SK-N-SH treated with all-trans-retinoic acid at 6 μM for 48 hours (cell line): ENCODE data around the gene SETMAR.

ENCODE experiments used
- CSDC2 ChIP-seq: fragments of 250-450 bp; sonication (Bioruptor Pico); IDR thresholded peaks from 2 replicates; pipeline ENCODE4 v1.5.0; 2020; ENCODE audit warnings: mild to moderate bottlenecking, moderate library complexity
- ESRRG ChIP-seq: fragments of 250-450 bp; sonication (Bioruptor Pico); IDR thresholded peaks from 2 replicates; pipeline ENCODE4 v1.6.1; 2021; ENCODE audit warnings: mild to moderate bottlenecking
- SNAI2 ChIP-seq: fragments of 250-450 bp; sonication (Bioruptor Pico); IDR thresholded peaks from 2 replicates; pipeline ENCODE4 v1.5.0; 2020; ENCODE audit warnings: mild to moderate bottlenecking, moderate library complexity
- TOX ChIP-seq: fragments of 250-450 bp; sonication (Bioruptor Pico); IDR thresholded peaks from 2 replicates; pipeline ENCODE4 v1.8.0; 2021; ENCODE audit warnings: mild to moderate bottlenecking, moderate library complexity, borderline replicate concordance
- ZFP3 ChIP-seq: fragments of 250-450 bp; sonication (Bioruptor Pico); IDR thresholded peaks from 2 replicates; pipeline ENCODE4 v1.5.0; 2020; ENCODE audit warnings: mild to moderate bottlenecking, moderate library complexity
- ZNF565 ChIP-seq: fragments of 450-650 bp; formaldehyde crosslinking; conservative IDR thresholded peaks from 2 replicates; pipeline ENCODE4 v1.5.0; 2020; ENCODE audit warnings: low read depth, mild to moderate bottlenecking, moderate library complexity
- ZNF8 ChIP-seq: fragments of 450-650 bp; formaldehyde crosslinking; IDR thresholded peaks from 2 replicates; pipeline ENCODE4 v1.5.0; 2020; ENCODE audit warnings: mild to moderate bottlenecking, moderate library complexity
- TF ChIP-seq, protein P1 (sequence below): fragments of 250-450 bp; sonication (Bioruptor Pico); IDR thresholded peaks from 2 replicates; pipeline ENCODE4 v1.8.0; 2021; ENCODE audit warnings: low read depth, mild to moderate bottlenecking, moderate library complexity, borderline replicate concordance

DNA sequence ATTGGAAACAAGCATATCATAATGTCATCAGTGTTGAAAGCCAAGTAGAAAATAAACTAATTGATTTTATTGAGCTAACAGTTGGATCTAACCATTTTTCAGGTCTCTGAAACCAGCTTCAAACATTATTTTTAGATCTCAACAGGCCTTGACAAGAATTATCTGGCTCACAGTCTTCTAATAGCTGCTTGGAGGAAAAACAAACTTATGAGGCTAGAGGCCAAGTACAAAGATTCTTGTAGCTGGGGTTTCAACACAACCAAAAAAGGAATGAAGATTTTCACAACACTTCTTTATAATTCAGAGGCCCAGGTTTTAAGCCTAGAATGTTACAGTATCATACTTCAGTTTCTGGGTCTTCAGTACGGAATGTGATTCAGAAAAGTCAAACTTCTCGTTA is 3.7 kb downstream of the SETMAR start:
- no peak for TF ChIP-seq CSDC2
- TF ChIP-seq, protein P1, sequence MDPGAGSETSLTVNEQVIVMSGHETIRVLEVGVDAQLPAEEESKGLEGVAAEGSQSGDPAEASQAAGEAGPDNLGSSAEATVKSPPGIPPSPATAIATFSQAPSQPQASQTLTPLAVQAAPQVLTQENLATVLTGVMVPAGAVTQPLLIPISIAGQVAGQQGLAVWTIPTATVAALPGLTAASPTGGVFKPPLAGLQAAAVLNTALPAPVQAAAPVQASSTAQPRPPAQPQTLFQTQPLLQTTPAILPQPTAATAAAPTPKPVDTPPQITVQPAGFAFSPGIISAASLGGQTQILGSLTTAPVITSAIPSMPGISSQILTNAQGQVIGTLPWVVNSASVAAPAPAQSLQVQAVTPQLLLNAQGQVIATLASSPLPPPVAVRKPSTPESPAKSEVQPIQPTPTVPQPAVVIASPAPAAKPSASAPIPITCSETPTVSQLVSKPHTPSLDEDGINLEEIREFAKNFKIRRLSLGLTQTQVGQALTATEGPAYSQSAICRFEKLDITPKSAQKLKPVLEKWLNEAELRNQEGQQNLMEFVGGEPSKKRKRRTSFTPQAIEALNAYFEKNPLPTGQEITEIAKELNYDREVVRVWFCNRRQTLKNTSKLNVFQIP (CRISPR knock-in tag), result no peak
- no peak for TF ChIP-seq ZNF8 (CRISPR knock-in tag)
- TF ChIP-seq ESRRG (CRISPR knock-in tag), result no peak
- TF ChIP-seq ZNF565 (CRISPR knock-in tag), result no peak
- TF ChIP-seq ZFP3 (CRISPR knock-in tag), result no peak
- no peak for TF ChIP-seq SNAI2 (CRISPR knock-in tag)
- no peak for TF ChIP-seq TOX
